ENCODE measurements around the gene JMJD8.

DNA sequence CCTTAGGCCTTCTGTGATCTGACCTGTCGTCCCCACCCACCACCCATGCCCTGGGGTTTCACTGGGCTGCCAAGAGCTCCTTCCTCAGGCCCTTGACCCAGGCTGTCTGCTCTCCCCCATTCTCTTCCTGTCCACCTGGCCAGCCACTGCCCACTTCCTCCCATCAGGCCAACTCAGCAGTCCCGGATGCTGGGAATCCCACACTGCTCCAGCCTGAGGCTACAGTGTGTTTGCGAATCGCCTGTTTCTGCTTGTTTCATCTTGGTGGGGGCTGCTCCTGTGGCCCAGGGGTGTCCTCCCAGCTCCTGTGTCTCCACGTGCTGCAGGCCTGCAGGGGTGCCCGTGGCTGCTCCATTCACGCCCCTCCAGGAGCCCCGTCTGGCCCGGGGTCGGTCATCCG lies 29.9 kb upstream of the JMJD8 start:
- TF ChIP-seq, protein P1, sequence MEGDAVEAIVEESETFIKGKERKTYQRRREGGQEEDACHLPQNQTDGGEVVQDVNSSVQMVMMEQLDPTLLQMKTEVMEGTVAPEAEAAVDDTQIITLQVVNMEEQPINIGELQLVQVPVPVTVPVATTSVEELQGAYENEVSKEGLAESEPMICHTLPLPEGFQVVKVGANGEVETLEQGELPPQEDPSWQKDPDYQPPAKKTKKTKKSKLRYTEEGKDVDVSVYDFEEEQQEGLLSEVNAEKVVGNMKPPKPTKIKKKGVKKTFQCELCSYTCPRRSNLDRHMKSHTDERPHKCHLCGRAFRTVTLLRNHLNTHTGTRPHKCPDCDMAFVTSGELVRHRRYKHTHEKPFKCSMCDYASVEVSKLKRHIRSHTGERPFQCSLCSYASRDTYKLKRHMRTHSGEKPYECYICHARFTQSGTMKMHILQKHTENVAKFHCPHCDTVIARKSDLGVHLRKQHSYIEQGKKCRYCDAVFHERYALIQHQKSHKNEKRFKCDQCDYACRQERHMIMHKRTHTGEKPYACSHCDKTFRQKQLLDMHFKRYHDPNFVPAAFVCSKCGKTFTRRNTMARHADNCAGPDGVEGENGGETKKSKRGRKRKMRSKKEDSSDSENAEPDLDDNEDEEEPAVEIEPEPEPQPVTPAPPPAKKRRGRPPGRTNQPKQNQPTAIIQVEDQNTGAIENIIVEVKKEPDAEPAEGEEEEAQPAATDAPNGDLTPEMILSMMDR (IDR thresholded peaks at IDR 0.05), result no peak
- TF ChIP-seq POLR2A (IDR thresholded peaks at IDR 0.05) (no peak), POLR2AphosphoS5 (IDR thresholded peaks at IDR 0.05) (no peak), EP300 (IDR thresholded peaks at IDR 0.05; ENCODE audit: low read depth) (no peak)

Measured in transverse colon (tissue), 4 donors.